Loucy (cell line): Measurements from ENCODE around the gene POLR3GL.

Experiments
- H2AFZ ChIP-seq: fragments of 200-600 bp; sonication (generic); 2 replicates; pipeline ENCODE4 v1.6.0; 2016; ENCODE audit warnings: antibody characterized with exemption, mild to moderate bottlenecking, low read length, moderate library complexity
- H3F3A ChIP-seq: fragments of 200-600 bp; 2 replicates; pipeline ENCODE4 v1.6.0; 2016; ENCODE audit warnings: antibody characterized with exemption, low read depth, mild to moderate bottlenecking
- H3K27me3 ChIP-seq: fragments of 200-600 bp; sonication (generic); 2 replicates; pipeline ENCODE4 v1.6.1; 2014; ENCODE audit warnings: low read length, mild to moderate bottlenecking; ENCODE audit not compliant: insufficient read depth, poor library complexity, severe bottlenecking
- H3K36me3 ChIP-seq: fragments of 200-600 bp; sonication (generic); 2 replicates; pipeline ENCODE4 v1.6.1; 2016; ENCODE audit warnings: low read length; ENCODE audit not compliant: insufficient read depth
- H3K4me1 ChIP-seq: fragments of 200-600 bp; sonication (generic); 2 replicates; pipeline ENCODE4 v1.5.1; 2014; ENCODE audit warnings: low read length, mild to moderate bottlenecking; ENCODE audit not compliant: insufficient read depth, poor library complexity, severe bottlenecking
- H3K4me2 ChIP-seq: fragments of 200-600 bp; sonication (generic); 2 replicates; pipeline ENCODE4 v1.6.0; 2014; ENCODE audit warnings: antibody characterized with exemption, low read length, low read depth, mild to moderate bottlenecking; ENCODE audit not compliant: poor library complexity, severe bottlenecking
- H3K4me3 ChIP-seq: fragments of 200-600 bp; sonication (generic); 2 replicates; pipeline ENCODE4 v1.5.1; 2014; ENCODE audit warnings: low read length, mild to moderate bottlenecking, mixed read lengths; ENCODE audit not compliant: poor library complexity, severe bottlenecking
- H3K79me2 ChIP-seq: fragments of 200-600 bp; sonication (generic); 2 replicates; pipeline ENCODE4 v1.6.1; 2014; ENCODE audit warnings: low read length; ENCODE audit not compliant: insufficient read depth
- H3K9ac ChIP-seq: fragments of 200-600 bp; sonication (generic); 2 replicates; pipeline ENCODE4 v1.6.0; 2014; ENCODE audit warnings: mild to moderate bottlenecking, low read depth, low read length, moderate library complexity; ENCODE audit not compliant: poor library complexity, severe bottlenecking
- H3K9me2 ChIP-seq: fragments of 200-600 bp; sonication (generic); replicated peaks from 2 replicates; pipeline ENCODE4 v1.6.1; 2016; ENCODE audit warnings: low read depth, low read length, mixed read lengths
- H3K9me3 ChIP-seq: fragments of 200-600 bp; sonication (generic); 2 replicates; pipeline ENCODE4 v1.6.1; 2014; ENCODE audit warnings: mild to moderate bottlenecking, antibody characterized with exemption, low read length, low read depth; ENCODE audit not compliant: insufficient read depth
- H4K20me1 ChIP-seq: fragments of 200-600 bp; sonication (generic); 2 replicates; pipeline ENCODE4 v1.6.0; 2014; ENCODE audit warnings: antibody characterized with exemption, low read length, mild to moderate bottlenecking; ENCODE audit not compliant: insufficient read depth, poor library complexity, severe bottlenecking
- EZH2phosphoT487 ChIP-seq: fragments of 200-600 bp; IDR thresholded peaks from 2 replicates; pipeline ENCODE4 v1.6.1; 2018; ENCODE audit warnings: antibody characterized with exemption, mild to moderate bottlenecking, moderate library complexity, borderline replicate concordance
- TF ChIP-seq, protein P1 (sequence below): fragments of 200-600 bp; sonication (generic); conservative IDR thresholded peaks from 2 replicates; pipeline ENCODE4 v1.5.1; 2014; ENCODE audit warnings: mild to moderate bottlenecking, antibody characterized with exemption, low read length

The POLR3GL gene

DNA sequence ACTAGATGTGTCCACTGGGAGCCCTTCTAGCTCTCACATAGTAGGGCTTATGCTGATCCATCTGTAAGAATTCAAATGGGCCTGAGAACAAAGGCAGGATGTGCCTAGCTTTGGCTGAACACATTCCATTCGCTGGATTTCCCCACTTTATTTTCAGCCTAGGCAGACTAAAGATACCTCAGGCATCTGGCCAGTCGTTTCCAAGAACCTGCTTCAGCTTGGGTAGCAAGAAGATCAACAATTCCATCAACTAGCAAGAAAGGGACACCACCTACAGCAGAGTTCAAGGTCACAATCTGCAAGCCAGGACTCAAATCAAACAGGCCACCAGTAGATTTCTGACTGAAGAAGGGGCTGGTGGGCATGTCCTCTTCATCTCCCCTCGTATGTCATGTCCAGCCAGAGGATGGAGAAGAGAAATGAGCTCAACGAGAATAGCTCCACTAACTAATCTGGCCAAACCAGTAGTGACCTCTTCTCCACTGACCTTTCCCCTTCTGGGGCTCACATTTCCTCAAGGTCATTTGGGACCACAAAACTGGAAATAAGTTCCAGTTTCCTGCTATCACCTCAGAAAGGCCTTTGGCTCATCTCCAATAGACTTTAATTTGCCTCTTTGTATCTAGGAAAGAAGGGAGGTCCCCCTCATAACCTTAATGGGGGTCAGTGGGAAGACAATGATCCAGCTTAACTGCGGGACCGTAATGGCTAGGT is 17.7 kb downstream of the POLR3GL start:
- Histone ChIP-seq H3K4me1 (peaks cover 71% of the 10 kb centered on the region), H3K9ac (no peak overlapping the region), H4K20me1 (no peaks in the 10 kb centered on the region), H3K27me3 (no peaks in the 10 kb centered on the region), H3K9me3 (no peaks in the 10 kb centered on the region), H3K36me3 (no peaks in the 10 kb centered on the region), H3F3A (peaks cover 9% of the 10 kb centered on the region; the same call in 1 of the 2 replicates), H2AFZ (no peak overlapping the region), H3K4me3 (no peak overlapping the region), H3K9me2 (no peaks in the 10 kb centered on the region), H3K4me2 (no peak overlapping the region), H3K79me2 (no peaks in the 10 kb centered on the region)
- TF ChIP-seq, protein P1, sequence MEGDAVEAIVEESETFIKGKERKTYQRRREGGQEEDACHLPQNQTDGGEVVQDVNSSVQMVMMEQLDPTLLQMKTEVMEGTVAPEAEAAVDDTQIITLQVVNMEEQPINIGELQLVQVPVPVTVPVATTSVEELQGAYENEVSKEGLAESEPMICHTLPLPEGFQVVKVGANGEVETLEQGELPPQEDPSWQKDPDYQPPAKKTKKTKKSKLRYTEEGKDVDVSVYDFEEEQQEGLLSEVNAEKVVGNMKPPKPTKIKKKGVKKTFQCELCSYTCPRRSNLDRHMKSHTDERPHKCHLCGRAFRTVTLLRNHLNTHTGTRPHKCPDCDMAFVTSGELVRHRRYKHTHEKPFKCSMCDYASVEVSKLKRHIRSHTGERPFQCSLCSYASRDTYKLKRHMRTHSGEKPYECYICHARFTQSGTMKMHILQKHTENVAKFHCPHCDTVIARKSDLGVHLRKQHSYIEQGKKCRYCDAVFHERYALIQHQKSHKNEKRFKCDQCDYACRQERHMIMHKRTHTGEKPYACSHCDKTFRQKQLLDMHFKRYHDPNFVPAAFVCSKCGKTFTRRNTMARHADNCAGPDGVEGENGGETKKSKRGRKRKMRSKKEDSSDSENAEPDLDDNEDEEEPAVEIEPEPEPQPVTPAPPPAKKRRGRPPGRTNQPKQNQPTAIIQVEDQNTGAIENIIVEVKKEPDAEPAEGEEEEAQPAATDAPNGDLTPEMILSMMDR = no peak
- TF ChIP-seq EZH2phosphoT487 = no peak

DNA sequence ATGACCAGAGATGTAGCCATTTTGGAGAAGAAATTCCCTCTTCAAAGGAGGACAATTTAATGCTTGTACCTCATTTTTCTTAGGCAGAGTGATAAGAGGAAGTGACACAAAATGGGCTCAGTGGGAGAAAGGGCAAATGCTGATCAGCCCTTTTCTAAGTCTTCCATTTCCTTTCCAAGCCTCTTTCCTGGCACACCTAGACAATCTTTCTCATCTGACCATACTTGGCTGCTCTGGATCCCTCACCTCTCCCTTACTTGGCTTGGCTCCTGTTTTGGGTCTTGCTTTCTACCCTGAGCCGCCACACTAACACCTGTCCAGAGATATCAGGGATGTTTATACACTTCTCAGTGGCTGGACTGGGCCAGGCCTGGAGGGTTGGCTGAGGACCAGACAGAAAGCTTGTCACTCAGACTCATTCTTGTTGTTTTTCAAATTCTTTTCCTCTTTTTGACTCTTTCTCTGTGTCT is 18.8 kb downstream of the POLR3GL start:
- H3K4me2 ChIP-seq = no peak overlapping the region
- no peaks in the 10 kb centered on the region for H3K79me2 ChIP-seq
- H3K4me3 ChIP-seq = no peak overlapping the region
- no peak for TF ChIP-seq EZH2phosphoT487
- TF ChIP-seq, protein P1 = no peak
- H3K9ac ChIP-seq = no peak overlapping the region
- no peaks in the 10 kb centered on the region for H4K20me1 ChIP-seq
- H3K9me2 ChIP-seq = no peaks in the 10 kb centered on the region
- peak overlapping the region; percentile 31; the same call in 1 of the 2 replicates for H2AFZ ChIP-seq
- H3K9me3 ChIP-seq = no peaks in the 10 kb centered on the region
- H3K36me3 ChIP-seq = no peaks in the 10 kb centered on the region
- H3K4me1 ChIP-seq = peaks cover 61% of the 10 kb centered on the region
- H3F3A ChIP-seq = peaks cover 9% of the 10 kb centered on the region; the same call in 1 of the 2 replicates
- H3K27me3 ChIP-seq = no peaks in the 10 kb centered on the region

DNA sequence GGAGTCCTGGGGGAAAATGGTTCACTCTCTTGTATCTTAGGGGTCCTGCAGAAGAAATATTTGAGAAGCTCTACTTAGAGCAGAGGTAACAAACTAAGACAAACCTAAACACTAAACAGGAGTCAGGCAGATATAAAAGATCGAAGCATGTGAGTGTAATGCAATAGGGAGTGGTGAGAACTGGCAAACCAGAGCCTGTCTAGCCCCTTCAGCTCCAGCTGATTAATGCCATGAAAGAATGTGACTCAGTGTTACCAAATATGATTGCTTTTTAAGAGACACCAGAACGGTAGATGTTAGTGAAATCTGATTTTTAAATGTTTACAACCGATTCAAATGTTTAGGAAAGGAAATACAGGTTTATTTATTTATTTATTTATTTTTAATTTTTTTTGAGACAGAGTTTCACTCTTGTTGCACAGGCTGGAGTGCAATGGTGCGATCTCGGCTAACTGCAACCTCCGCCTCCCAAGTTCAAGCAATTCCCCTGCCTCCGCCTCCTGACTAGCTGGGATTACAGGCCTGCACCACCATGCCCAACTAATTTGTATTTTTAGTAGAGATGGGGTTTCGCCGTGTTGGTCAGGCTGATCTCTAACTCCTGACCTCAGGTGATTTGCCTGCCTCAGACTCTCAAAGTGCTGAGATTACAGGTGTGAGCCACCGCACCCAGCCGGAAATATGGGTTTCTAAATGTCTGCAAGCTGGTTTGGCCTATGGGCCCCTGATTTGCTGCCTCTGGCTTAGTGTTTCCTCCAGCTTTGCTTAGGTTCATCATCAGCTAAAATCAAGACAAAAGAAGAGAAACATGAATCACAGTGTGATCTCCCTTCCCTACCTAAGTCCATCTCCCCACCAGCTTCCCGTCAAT is 19.7 kb downstream of the POLR3GL start:
- Histone ChIP-seq H3K36me3 (no peaks in the 10 kb centered on the region), H2AFZ (no peak overlapping the region), H3K79me2 (no peaks in the 10 kb centered on the region), H3K4me1 (peaks cover 52% of the 10 kb centered on the region), H3K9me2 (no peaks in the 10 kb centered on the region), H3K9me3 (no peaks in the 10 kb centered on the region), H4K20me1 (no peaks in the 10 kb centered on the region), H3K27me3 (no peaks in the 10 kb centered on the region), H3K4me3 (no peak overlapping the region), H3K9ac (no peak overlapping the region), H3F3A (peaks cover 6% of the 10 kb centered on the region; the same call in 1 of the 2 replicates), H3K4me2 (no peak overlapping the region)
- TF ChIP-seq, protein P1 = no peak
- no peak for TF ChIP-seq EZH2phosphoT487
